Activated B cell treated with CpG ODN at 0.5 μM for 24 hours (primary cell): ENCODE results near the gene GRIK3. TPM values are rescaled to one million over a fixed set of nuclear protein-coding genes. Genes with fewer than 3 reads are reported as not detected.

Experiments
- ATAC-seq: fragments of 200-7000 bp; cut with Tn5 transposase; one replicate; pipeline ENCODE4 v1.10.0; 2021; ENCODE audit warnings: low read depth, mild to moderate bottlenecking, moderate library complexity
- CTCF ChIA-PET: fragments of 350-600 bp; sonication (Branson Sonifier 250); formaldehyde crosslinking; loops from one replicate; lab custom pipeline; 2021; ENCODE audit warnings: antibody characterized with exemption; lab: Charles Lee
- POLR2A ChIA-PET: fragments of 350-600 bp; sonication (Branson Sonifier 250); formaldehyde crosslinking; loops from one replicate; lab custom pipeline; 2021; ENCODE audit warnings: antibody characterized with exemption; lab: Charles Lee
- DNase-seq: peaks from one replicate; pipeline ENCODE4 v3.0.0; 2022
- H3K27ac Mint-ChIP-seq: one replicate; pipeline ENCODE4 v1.8.0; 2020; ENCODE audit warnings: mixed read lengths
- H3K27me3 Mint-ChIP-seq: one replicate; pipeline ENCODE4 v1.8.0; 2021; ENCODE audit warnings: mixed read lengths
- H3K36me3 Mint-ChIP-seq: one replicate; pipeline ENCODE4 v1.8.0; 2021; ENCODE audit warnings: low read depth, mixed read lengths
- H3K4me1 Mint-ChIP-seq: one replicate; pipeline ENCODE4 v1.8.0; 2021; ENCODE audit warnings: mixed read lengths
- H3K4me3 Mint-ChIP-seq: one replicate; pipeline ENCODE4 v1.8.0; 2020; ENCODE audit warnings: mild to moderate bottlenecking, mixed read lengths
- H3K9me3 Mint-ChIP-seq: one replicate; pipeline ENCODE4 v1.8.0; 2020; ENCODE audit warnings: mixed read lengths
- intact Hi-C: fragments of 100-400 bp; cut with micrococcal nuclease; formaldehyde crosslinking; loops from one replicate; pipeline ENCODE4 v1.15.1; 2024
- total RNA-seq: library from RNA; stranded (reverse); gene quantifications from 2 replicates; pipeline ENCODE4 v1.2.3, GENCODE V29; 2022
- TF ChIP-seq, protein P1 (sequence below): fragments of 200-600 bp; IDR thresholded peaks from one replicate; pipeline ENCODE4 v1.8.0; 2022; ENCODE audit warnings: antibody characterized with exemption, mild to moderate bottlenecking

Gene GRIK3
- total RNA-seq, 1 donor from 2014 or later = 0.35 TPM

DNA sequence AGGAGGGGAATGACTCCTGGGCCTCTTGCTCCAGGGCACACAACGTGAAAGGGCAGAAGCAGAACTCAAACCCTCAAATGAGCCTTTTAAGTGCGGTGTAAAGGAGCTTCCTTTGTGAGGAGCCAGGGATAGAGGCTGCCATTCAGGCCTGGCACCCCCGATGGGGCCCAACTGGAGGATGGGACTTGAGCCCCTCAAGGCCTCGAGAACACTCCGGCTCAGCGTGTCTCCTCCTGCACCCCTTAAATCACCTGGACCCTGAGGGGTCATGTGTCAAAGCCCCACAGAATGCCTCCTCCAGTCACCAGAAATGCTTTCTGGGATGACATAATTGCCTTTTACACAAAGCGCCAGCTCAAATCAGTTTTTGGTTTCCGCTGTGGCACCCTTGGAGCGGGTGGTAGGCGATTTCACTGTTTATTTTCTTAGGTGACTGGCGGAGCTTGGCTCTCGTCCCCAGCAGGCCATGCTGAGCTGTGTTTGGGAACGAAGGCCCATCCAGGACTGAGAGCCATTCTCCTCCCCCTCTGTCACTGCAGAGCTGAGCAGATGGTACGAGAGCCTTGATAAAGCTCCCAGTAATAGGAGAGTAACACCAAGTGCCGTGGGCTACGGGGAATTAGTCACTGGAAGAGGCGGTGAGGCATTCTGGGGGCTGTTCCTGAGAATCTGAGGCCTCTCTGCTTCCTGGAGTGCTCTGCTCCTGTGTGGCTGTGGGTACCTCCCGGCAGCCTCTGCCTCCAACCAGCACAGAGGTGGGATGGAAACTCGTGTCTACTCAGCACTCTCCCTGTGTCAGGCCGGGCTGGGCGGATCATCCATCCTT lies 163.0 kb downstream of the GRIK3 start:
- Mint-ChIP-seq H3K4me3 (no peak overlapping the region), H3K9me3 (no peaks in the 10 kb centered on the region), H3K27me3 (peaks cover 5% of the 10 kb centered on the region), H3K4me1 (no peaks in the 10 kb centered on the region), H3K36me3 (no peaks in the 10 kb centered on the region), H3K27ac (no peak overlapping the region)
- intact Hi-C loops = no loop called here
- TF ChIP-seq, protein P1, sequence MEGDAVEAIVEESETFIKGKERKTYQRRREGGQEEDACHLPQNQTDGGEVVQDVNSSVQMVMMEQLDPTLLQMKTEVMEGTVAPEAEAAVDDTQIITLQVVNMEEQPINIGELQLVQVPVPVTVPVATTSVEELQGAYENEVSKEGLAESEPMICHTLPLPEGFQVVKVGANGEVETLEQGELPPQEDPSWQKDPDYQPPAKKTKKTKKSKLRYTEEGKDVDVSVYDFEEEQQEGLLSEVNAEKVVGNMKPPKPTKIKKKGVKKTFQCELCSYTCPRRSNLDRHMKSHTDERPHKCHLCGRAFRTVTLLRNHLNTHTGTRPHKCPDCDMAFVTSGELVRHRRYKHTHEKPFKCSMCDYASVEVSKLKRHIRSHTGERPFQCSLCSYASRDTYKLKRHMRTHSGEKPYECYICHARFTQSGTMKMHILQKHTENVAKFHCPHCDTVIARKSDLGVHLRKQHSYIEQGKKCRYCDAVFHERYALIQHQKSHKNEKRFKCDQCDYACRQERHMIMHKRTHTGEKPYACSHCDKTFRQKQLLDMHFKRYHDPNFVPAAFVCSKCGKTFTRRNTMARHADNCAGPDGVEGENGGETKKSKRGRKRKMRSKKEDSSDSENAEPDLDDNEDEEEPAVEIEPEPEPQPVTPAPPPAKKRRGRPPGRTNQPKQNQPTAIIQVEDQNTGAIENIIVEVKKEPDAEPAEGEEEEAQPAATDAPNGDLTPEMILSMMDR = no peak
- ChIA-PET POLR2A (no interaction called here), CTCF (interaction anchor here (0.6 kb wide), 1 partner anchor 9 kb away, joined by 3 read pairs; no protein-coding TSS in a partner anchor)
- ATAC-seq (no peak), DNase-seq (no peak)

DNA sequence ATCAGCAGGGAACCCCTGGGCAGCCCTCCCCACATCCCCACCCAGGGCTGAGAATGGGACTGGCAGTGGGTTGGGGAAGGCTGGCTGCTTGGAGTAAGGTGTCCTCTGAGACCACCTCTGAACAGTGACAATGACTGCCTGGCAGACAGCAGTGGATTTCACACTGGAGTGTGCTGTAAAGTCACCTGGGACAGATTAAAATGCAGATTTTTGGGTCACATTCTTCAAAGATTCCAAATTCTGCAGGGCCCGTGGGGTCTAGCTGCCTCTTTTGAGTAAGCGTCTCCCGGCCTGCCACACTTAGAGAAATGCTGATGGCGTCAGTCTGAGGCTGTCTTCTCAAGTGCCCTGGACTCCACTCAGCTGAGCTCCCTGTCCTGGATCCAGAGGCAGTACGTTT lies 164.5 kb downstream of the GRIK3 start:
- Mint-ChIP-seq H3K27ac (no peak overlapping the region), H3K9me3 (no peaks in the 10 kb centered on the region), H3K4me1 (no peaks in the 10 kb centered on the region), H3K4me3 (no peak overlapping the region), H3K36me3 (no peaks in the 10 kb centered on the region), H3K27me3 (peaks cover 3% of the 10 kb centered on the region)
- DNase-seq = no peak
- ATAC-seq = no peak
- intact Hi-C loops = loop anchor here (10.0 kb wide), 1 partner anchor 455 kb away; no protein-coding TSS in a partner anchor
- TF ChIP-seq, protein P1 = no peak
- ChIA-PET CTCF (no interaction called here), POLR2A (no interaction called here)

DNA sequence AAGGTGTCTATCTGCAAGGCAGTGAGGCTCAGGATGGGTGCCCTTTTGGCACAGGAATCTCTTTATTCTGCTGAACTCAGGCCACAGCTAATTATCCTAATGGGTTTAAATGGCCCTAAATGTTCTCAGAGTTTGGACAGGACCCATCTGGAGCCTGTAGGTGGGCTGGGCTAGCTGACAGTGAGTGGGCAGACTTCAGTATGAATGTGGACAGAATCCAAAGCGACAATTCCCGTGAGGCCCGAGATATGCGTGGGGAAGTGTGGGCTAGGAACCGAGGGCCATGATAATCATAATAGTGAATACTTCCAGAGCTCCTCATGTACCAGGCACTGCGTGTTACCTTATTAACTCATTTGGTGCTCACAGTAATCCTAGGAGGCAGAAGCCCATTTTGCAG lies 165.3 kb downstream of the GRIK3 start:
- Mint-ChIP-seq H3K27me3 (peaks cover 3% of the 10 kb centered on the region), H3K36me3 (no peaks in the 10 kb centered on the region), H3K9me3 (no peaks in the 10 kb centered on the region), H3K27ac (no peak overlapping the region), H3K4me3 (no peak overlapping the region), H3K4me1 (no peaks in the 10 kb centered on the region)
- ChIA-PET POLR2A (no interaction called here), CTCF (no interaction called here)
- ATAC-seq (no peak), DNase-seq (no peak)
- TF ChIP-seq, protein P1 = no peak
- intact Hi-C loops = loop anchor here (10.0 kb wide), 1 partner anchor 456 kb away; no protein-coding TSS in a partner anchor

DNA sequence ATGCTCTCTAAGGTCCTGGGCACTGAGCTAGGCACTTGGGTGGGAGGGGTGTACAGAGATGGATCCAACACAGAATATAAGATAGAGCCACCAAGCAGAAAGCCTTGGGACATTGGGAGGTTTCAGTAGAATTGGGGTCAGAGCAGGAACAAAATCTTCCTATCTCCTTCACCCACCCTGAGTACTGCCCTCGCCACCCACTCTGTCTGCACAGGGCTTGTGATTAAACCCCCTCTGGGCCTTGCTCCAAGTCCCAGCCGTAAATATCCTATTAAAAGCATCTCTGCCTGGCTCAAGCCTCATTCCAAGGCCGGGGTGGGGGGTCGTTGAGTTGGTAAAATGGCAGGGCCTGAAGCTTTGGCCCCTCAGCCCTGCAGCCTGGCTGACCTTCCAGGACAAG lies 166.7 kb downstream of the GRIK3 start:
- no peaks in the 10 kb centered on the region for H3K36me3 Mint-ChIP-seq
- TF ChIP-seq, protein P1 = no peak
- intact Hi-C loops = loop anchor here (10.0 kb wide), 1 partner anchor 457 kb away; no protein-coding TSS in a partner anchor
- no peak overlapping the region for H3K27ac Mint-ChIP-seq
- no peaks in the 10 kb centered on the region for H3K9me3 Mint-ChIP-seq
- no peak for DNase-seq
- ChIA-PET POLR2A (no interaction called here), CTCF (no interaction called here)
- peaks cover 7% of the 10 kb centered on the region for H3K27me3 Mint-ChIP-seq
- no peak overlapping the region for H3K4me3 Mint-ChIP-seq
- no peak for ATAC-seq
- no peaks in the 10 kb centered on the region for H3K4me1 Mint-ChIP-seq

DNA sequence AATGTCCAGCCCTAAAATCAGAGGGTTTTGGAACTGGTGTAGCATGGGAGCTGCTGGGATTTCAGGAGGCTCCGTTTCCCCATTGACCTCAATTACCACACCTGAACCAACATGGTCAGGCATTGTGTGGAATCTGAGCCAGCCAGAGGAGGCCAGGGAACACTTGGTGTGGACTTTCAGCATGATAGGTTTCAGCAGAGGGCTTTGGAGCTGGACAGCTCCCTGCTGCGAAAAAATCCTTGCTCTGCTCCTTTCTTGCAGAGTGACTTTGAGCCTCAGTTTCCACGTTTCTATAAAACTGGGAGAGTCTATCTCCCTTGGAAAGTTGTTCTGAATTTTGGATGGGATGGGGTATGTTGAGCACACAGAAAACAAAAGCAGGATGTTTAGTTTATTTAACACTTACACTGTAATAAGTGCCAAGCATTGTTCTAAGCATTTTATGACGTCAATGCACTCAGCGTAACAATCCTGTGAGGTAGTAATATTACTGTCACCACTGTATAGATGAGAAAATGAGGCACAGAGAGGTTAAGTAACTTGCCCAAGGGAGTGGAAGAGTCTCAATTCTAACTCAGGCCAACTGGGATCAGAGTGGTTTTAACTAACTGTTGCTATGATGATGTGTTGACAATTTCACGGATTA lies 168.0 kb downstream of the GRIK3 start:
- CTCF ChIA-PET = no interaction called here
- Mint-ChIP-seq H3K4me1 (no peaks in the 10 kb centered on the region), H3K36me3 (no peaks in the 10 kb centered on the region), H3K9me3 (no peaks in the 10 kb centered on the region), H3K27me3 (peaks cover 7% of the 10 kb centered on the region), H3K27ac (no peak overlapping the region), H3K4me3 (no peak overlapping the region)
- POLR2A ChIA-PET = no interaction called here
- intact Hi-C loops = loop anchor here (10.0 kb wide), 1 partner anchor 459 kb away; no protein-coding TSS in a partner anchor
- TF ChIP-seq, protein P1 = no peak
- ATAC-seq (no peak), DNase-seq (no peak)
